HEK293 (cell line): ENCODE data around the gene KCNJ16.
A peak's percentile ranks its signal among the peaks of the same experiment; 100 is the strongest.

ENCODE experiments used
- GLI2 ChIP-seq: fragments of 450-650 bp; formaldehyde crosslinking; IDR thresholded peaks from 2 replicates; pipeline ENCODE4; 2017; ENCODE audit warnings: missing biosample characterization, missing genetic modification characterization, low read depth, borderline replicate concordance
- GLIS1 ChIP-seq: fragments of 450-650 bp; formaldehyde crosslinking; IDR thresholded peaks from 2 replicates; pipeline ENCODE4 v1.5.1; 2016; ENCODE audit warnings: missing biosample characterization, missing genetic modification characterization
- GLIS2 ChIP-seq: fragments of 450-650 bp; formaldehyde crosslinking; IDR thresholded peaks from 2 replicates; pipeline ENCODE4 v1.5.1; 2016; ENCODE audit warnings: missing biosample characterization, missing genetic modification characterization
- IKZF3 ChIP-seq: fragments of 450-650 bp; IDR thresholded peaks from 2 replicates; pipeline ENCODE4 v1.5.0; 2018; ENCODE audit warnings: missing biosample characterization, mild to moderate bottlenecking, missing genetic modification characterization, moderate library complexity
- MZF1 ChIP-seq: fragments of 450-650 bp; formaldehyde crosslinking; IDR thresholded peaks from 2 replicates; pipeline ENCODE4 v1.5.1; 2017; ENCODE audit warnings: missing biosample characterization, missing genetic modification characterization, borderline replicate concordance
- YY1 ChIP-seq: fragments of 450-650 bp; formaldehyde crosslinking; IDR thresholded peaks from 2 replicates; pipeline ENCODE4 v1.5.1; 2018; ENCODE audit warnings: missing biosample characterization, missing genetic modification characterization
- YY2 ChIP-seq: fragments of 450-650 bp; formaldehyde crosslinking; IDR thresholded peaks from 2 replicates; pipeline ENCODE4 v1.5.1; 2016; ENCODE audit warnings: missing biosample characterization, missing genetic modification characterization
- ZBTB1 ChIP-seq: fragments of 450-650 bp; formaldehyde crosslinking; IDR thresholded peaks from 2 replicates; pipeline ENCODE4 v1.5.1; 2016; ENCODE audit warnings: missing biosample characterization, missing genetic modification characterization
- ZNF121 ChIP-seq: fragments of 450-650 bp; formaldehyde crosslinking; IDR thresholded peaks from 2 replicates; pipeline ENCODE4 v1.5.1; 2016; ENCODE audit warnings: missing biosample characterization, missing genetic modification characterization
- ZNF132 ChIP-seq: fragments of 450-650 bp; formaldehyde crosslinking; IDR thresholded peaks from 2 replicates; pipeline ENCODE4 v1.5.1; 2017; ENCODE audit warnings: missing biosample characterization, missing genetic modification characterization, borderline replicate concordance
- ZNF248 ChIP-seq: fragments of 450-650 bp; formaldehyde crosslinking; IDR thresholded peaks from 2 replicates; pipeline ENCODE4 v1.5.1; 2017; ENCODE audit warnings: missing biosample characterization, missing genetic modification characterization
- ZNF274 ChIP-seq, 2 experiments: fragments of 200-500 bp in 1 of 2; fragments of 450-650 bp in 1 of 2; sonication (Bioruptor generic) in 1 of 2; formaldehyde crosslinking in 1 of 2; IDR thresholded peaks; 2 replicates each; pipeline versions ENCODE4 v1.5.1 to v1.6.1; 2014 to 2016; ENCODE audit warnings: borderline replicate concordance in 1 of 2, inconsistent platforms in 1 of 2, low read length in 1 of 2, missing biosample characterization in 1 of 2, missing genetic modification characterization in 1 of 2
- ZNF302 ChIP-seq: fragments of 450-650 bp; formaldehyde crosslinking; IDR thresholded peaks from 2 replicates; pipeline ENCODE4 v1.5.1; 2016; ENCODE audit warnings: missing biosample characterization, missing genetic modification characterization, low read depth
- ZNF324 ChIP-seq: fragments of 450-650 bp; formaldehyde crosslinking; IDR thresholded peaks from 2 replicates; pipeline ENCODE4 v1.5.1; 2016; ENCODE audit warnings: missing biosample characterization, missing genetic modification characterization
- ZNF341 ChIP-seq: fragments of 450-650 bp; formaldehyde crosslinking; IDR thresholded peaks from 2 replicates; pipeline ENCODE4; 2016; ENCODE audit warnings: low read depth, missing biosample characterization, missing genetic modification characterization
- ZNF391 ChIP-seq: fragments of 450-650 bp; formaldehyde crosslinking; IDR thresholded peaks from 2 replicates; pipeline ENCODE4 v1.5.1; 2016; ENCODE audit warnings: low read depth, missing biosample characterization, missing genetic modification characterization, borderline replicate concordance
- ZNF521 ChIP-seq: fragments of 450-650 bp; formaldehyde crosslinking; IDR thresholded peaks from 2 replicates; pipeline ENCODE4 v1.5.1; 2017; ENCODE audit warnings: missing biosample characterization, mild to moderate bottlenecking, missing genetic modification characterization
- ZNF530 ChIP-seq: fragments of 450-650 bp; formaldehyde crosslinking; IDR thresholded peaks from 2 replicates; pipeline ENCODE4 v1.5.1; 2016; ENCODE audit warnings: low read depth, missing biosample characterization, missing genetic modification characterization
- ZNF561 ChIP-seq: fragments of 450-650 bp; IDR thresholded peaks from 2 replicates; pipeline ENCODE4 v1.5.1; 2018; ENCODE audit warnings: missing biosample characterization, missing genetic modification characterization, borderline replicate concordance
- ZNF585B ChIP-seq: fragments of 450-650 bp; formaldehyde crosslinking; IDR thresholded peaks from 2 replicates; pipeline ENCODE4 v1.5.1; 2016; ENCODE audit warnings: missing biosample characterization, missing genetic modification characterization
- ZNF624 ChIP-seq: fragments of 450-650 bp; formaldehyde crosslinking; IDR thresholded peaks from 2 replicates; pipeline ENCODE4 v1.5.1; 2017; ENCODE audit warnings: missing biosample characterization, missing genetic modification characterization
- ZNF654 ChIP-seq: fragments of 450-650 bp; formaldehyde crosslinking; IDR thresholded peaks from 2 replicates; pipeline ENCODE4 v1.5.1; 2016; ENCODE audit warnings: low read depth, missing biosample characterization, missing genetic modification characterization
- ZNF664 ChIP-seq: fragments of 450-650 bp; formaldehyde crosslinking; IDR thresholded peaks from 2 replicates; pipeline ENCODE4 v1.5.1; 2016; ENCODE audit warnings: missing biosample characterization, missing genetic modification characterization
- ZNF747 ChIP-seq: fragments of 450-650 bp; formaldehyde crosslinking; IDR thresholded peaks from 2 replicates; pipeline ENCODE4 v1.5.1; 2016; ENCODE audit warnings: missing biosample characterization, missing genetic modification characterization
- ZNF768 ChIP-seq: fragments of 450-650 bp; formaldehyde crosslinking; IDR thresholded peaks from 2 replicates; pipeline ENCODE4 v1.5.1; 2018; ENCODE audit warnings: missing biosample characterization, mild to moderate bottlenecking, missing genetic modification characterization
- TF ChIP-seq, protein P1 (sequence below): fragments of 450-650 bp; formaldehyde crosslinking; IDR thresholded peaks from 2 replicates; pipeline ENCODE4 v1.5.1; 2016; ENCODE audit warnings: missing biosample characterization, missing genetic modification characterization
- TF ChIP-seq, protein P2 (sequence below): fragments of 450-650 bp; formaldehyde crosslinking; IDR thresholded peaks from 2 replicates; pipeline ENCODE4; 2016; ENCODE audit warnings: missing biosample characterization, missing genetic modification characterization
- TF ChIP-seq, protein P3 (sequence below): fragments of 450-650 bp; formaldehyde crosslinking; IDR thresholded peaks from 2 replicates; pipeline ENCODE4 v1.5.1; 2016; ENCODE audit warnings: missing biosample characterization, missing genetic modification characterization
- TF ChIP-seq, protein P4 (sequence below): fragments of 450-650 bp; IDR thresholded peaks from 2 replicates; pipeline ENCODE4 v1.5.1; 2018; ENCODE audit warnings: missing biosample characterization, mild to moderate bottlenecking, missing genetic modification characterization
- TF ChIP-seq, protein P5 (sequence below): fragments of 450-650 bp; formaldehyde crosslinking; IDR thresholded peaks from 2 replicates; pipeline ENCODE4 v1.5.1; 2016; ENCODE audit warnings: missing biosample characterization, missing genetic modification characterization
- TF ChIP-seq, protein P6 (sequence below): fragments of 450-650 bp; formaldehyde crosslinking; IDR thresholded peaks from 2 replicates; pipeline ENCODE4 v1.5.1; 2017; ENCODE audit warnings: missing biosample characterization, missing genetic modification characterization

The KCNJ16 gene

DNA sequence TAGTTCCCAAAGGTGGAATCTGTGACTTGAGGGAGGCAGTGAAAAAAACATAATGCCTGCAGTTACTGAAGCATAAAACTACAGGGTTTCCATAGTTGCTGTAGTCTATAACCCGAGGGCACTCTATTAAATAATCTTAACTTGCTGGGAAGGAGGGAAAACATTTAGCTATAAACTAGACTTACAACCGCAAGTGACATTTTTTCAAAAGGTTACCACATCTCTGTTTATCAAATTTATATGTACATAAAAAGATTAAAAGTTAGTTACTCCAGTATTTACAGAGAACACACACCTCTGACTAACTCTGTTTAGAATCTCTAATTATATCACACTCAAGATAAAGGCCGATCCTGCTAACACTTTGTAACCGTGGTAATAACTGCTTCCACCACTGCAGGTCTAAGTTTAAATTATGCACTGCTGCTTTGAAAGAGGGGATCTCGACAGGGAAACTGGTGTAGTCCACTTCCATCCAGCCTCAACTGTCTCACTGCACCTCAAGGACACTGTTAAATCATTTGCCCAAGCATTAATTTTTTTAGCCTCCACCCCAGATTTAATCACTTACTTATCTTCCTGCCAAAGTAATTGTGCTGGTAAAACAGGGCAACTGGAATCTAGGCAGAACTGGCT lies 14.6 kb downstream of the KCNJ16 start (continued):
- TF ChIP-seq MZF1 (peak; percentile 91; the same call in 1 of the 2 replicates), ZNF302 (tag by site-specific recombination) (no peak), GLIS2 (tag by site-specific recombination) (no peak), ZNF274 (IDR thresholded peaks at IDR 0.05; ENCODE audit: low read length) (no peak), ZNF274 (tag by site-specific recombination; IDR thresholded peaks at IDR 0.05; ENCODE audit: borderline replicate concordance) (no peak), ZNF248 (tag by site-specific recombination) (no peak), ZNF121 (tag by site-specific recombination) (peak; percentile 52; the same call in 1 of the 2 replicates), YY2 (tag by site-specific recombination) (no peak), ZNF324 (tag by site-specific recombination) (no peak), GLI2 (tag by site-specific recombination) (peak; percentile 16; the same call in 1 of the 2 replicates), IKZF3 (tag by site-specific recombination) (peak; percentile 63; the same call in 1 of the 2 replicates), ZNF624 (tag by site-specific recombination) (no peak), ZNF521 (tag by site-specific recombination) (no peak), ZNF391 (tag by site-specific recombination) (no peak), ZNF530 (tag by site-specific recombination) (no peak), ZNF654 (tag by site-specific recombination) (no peak), ZNF664 (peak; percentile 66; the same call in 1 of the 2 replicates), ZNF561 (0 out of 2 replicates have a peak, but pooled peaks have one; percentile 40), ZNF585B (tag by site-specific recombination) (no peak), YY1 (tag by site-specific recombination) (no peak), ZNF132 (no peak), ZNF747 (no peak), GLIS1 (tag by site-specific recombination) (peak; percentile 50), ZNF768 (tag by site-specific recombination) (no peak), ZBTB1 (tag by site-specific recombination) (0 out of 2 replicates have a peak, but pooled peaks have one; percentile 56), ZNF341 (no peak)
- TF ChIP-seq, protein P1, sequence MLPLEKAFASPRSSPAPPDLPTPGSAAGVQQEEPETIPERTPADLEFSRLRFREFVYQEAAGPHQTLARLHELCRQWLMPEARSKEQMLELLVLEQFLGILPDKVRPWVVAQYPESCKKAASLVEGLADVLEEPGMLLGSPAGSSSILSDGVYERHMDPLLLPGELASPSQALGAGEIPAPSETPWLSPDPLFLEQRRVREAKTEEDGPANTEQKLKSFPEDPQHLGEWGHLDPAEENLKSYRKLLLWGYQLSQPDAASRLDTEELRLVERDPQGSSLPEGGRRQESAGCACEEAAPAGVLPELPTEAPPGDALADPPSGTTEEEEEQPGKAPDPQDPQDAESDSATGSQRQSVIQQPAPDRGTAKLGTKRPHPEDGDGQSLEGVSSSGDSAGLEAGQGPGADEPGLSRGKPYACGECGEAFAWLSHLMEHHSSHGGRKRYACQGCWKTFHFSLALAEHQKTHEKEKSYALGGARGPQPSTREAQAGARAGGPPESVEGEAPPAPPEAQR (tag by site-specific recombination): no peak
- TF ChIP-seq, protein P2, sequence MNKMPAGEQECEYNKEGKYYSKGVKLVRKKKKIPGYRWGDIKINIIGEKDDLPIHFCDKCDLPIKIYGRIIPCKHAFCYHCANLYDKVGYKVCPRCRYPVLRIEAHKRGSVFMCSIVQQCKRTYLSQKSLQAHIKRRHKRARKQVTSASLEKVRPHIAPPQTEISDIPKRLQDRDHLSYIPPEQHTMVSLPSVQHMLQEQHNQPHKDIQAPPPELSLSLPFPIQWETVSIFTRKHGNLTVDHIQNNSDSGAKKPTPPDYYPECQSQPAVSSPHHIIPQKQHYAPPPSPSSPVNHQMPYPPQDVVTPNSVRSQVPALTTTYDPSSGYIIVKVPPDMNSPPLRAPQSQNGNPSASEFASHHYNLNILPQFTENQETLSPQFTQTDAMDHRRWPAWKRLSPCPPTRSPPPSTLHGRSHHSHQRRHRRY (tag by site-specific recombination): no peak
- TF ChIP-seq, protein P3, sequence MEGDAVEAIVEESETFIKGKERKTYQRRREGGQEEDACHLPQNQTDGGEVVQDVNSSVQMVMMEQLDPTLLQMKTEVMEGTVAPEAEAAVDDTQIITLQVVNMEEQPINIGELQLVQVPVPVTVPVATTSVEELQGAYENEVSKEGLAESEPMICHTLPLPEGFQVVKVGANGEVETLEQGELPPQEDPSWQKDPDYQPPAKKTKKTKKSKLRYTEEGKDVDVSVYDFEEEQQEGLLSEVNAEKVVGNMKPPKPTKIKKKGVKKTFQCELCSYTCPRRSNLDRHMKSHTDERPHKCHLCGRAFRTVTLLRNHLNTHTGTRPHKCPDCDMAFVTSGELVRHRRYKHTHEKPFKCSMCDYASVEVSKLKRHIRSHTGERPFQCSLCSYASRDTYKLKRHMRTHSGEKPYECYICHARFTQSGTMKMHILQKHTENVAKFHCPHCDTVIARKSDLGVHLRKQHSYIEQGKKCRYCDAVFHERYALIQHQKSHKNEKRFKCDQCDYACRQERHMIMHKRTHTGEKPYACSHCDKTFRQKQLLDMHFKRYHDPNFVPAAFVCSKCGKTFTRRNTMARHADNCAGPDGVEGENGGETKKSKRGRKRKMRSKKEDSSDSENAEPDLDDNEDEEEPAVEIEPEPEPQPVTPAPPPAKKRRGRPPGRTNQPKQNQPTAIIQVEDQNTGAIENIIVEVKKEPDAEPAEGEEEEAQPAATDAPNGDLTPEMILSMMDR: no peak
- TF ChIP-seq, protein P4, sequence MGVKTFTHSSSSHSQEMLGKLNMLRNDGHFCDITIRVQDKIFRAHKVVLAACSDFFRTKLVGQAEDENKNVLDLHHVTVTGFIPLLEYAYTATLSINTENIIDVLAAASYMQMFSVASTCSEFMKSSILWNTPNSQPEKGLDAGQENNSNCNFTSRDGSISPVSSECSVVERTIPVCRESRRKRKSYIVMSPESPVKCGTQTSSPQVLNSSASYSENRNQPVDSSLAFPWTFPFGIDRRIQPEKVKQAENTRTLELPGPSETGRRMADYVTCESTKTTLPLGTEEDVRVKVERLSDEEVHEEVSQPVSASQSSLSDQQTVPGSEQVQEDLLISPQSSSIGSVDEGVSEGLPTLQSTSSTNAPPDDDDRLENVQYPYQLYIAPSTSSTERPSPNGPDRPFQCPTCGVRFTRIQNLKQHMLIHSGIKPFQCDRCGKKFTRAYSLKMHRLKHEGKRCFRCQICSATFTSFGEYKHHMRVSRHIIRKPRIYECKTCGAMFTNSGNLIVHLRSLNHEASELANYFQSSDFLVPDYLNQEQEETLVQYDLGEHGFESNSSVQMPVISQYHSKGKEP (tag by site-specific recombination): peak; percentile 33; the same call in 1 of the 2 replicates
- TF ChIP-seq, protein P5, sequence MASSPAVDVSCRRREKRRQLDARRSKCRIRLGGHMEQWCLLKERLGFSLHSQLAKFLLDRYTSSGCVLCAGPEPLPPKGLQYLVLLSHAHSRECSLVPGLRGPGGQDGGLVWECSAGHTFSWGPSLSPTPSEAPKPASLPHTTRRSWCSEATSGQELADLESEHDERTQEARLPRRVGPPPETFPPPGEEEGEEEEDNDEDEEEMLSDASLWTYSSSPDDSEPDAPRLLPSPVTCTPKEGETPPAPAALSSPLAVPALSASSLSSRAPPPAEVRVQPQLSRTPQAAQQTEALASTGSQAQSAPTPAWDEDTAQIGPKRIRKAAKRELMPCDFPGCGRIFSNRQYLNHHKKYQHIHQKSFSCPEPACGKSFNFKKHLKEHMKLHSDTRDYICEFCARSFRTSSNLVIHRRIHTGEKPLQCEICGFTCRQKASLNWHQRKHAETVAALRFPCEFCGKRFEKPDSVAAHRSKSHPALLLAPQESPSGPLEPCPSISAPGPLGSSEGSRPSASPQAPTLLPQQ (tag by site-specific recombination): no peak
- TF ChIP-seq, protein P6, sequence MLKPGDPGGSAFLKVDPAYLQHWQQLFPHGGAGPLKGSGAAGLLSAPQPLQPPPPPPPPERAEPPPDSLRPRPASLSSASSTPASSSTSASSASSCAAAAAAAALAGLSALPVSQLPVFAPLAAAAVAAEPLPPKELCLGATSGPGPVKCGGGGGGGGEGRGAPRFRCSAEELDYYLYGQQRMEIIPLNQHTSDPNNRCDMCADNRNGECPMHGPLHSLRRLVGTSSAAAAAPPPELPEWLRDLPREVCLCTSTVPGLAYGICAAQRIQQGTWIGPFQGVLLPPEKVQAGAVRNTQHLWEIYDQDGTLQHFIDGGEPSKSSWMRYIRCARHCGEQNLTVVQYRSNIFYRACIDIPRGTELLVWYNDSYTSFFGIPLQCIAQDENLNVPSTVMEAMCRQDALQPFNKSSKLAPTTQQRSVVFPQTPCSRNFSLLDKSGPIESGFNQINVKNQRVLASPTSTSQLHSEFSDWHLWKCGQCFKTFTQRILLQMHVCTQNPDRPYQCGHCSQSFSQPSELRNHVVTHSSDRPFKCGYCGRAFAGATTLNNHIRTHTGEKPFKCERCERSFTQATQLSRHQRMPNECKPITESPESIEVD (tag by site-specific recombination): peak; percentile 94
